ENCODE data around the gene DDX54.

The DDX54 gene

DNA sequence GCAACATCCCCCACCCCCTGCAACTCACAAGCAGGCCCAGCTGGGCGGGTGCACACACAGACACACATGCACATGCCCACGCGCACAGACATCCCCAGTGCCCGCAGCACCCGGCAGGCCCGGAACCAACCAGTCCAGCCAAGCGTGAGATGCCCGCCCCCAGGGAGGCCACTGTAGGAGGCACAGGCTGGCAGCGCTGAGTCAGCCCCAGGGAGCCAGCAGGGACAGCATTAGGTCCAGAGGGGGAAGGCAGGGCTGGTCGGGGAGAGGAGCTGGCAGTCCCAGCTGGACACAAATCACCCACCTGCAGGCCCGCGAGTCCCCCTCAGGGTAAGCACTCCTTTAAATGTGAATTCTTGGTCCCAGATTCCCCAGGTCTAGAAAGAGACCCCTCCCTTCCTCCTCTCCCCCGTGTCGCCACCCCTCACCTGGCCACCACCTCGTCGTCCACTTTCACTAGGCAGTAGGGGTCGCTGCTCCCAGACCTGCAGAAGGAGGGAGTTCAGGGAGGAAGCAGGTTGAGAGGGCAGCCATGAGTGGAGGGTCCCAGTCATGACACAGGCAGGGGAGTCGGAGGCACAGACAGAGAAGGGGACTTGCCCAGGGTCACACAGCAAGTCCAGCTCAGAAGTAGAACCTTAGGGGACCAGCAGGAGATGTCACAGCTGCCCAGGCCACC, 54.7 kb downstream of the DDX54 start:
- TF ChIP-seq CTCF (IDR thresholded peaks at IDR 0.05; ENCODE audit: insufficient read depth, low read length) (no peak), GABPA (IDR thresholded peaks at IDR 0.05; ENCODE audit: low read depth) (no peak), REST (IDR thresholded peaks at IDR 0.05; ENCODE audit: insufficient replicate concordance, low read depth) (no peak), SPI1 (IDR thresholded peaks at IDR 0.05; ENCODE audit: borderline replicate concordance, low read depth) (no peak), POLR2AphosphoS5 (IDR thresholded peaks at IDR 0.05; ENCODE audit: low read depth) (no peak)
- no peak overlapping the region for H3K27ac ChIP-seq (replicated peaks)
- no peak for DNase-seq (ENCODE audit: low read depth in 1 of 2, low spot score in 1 of 2)

DNA sequence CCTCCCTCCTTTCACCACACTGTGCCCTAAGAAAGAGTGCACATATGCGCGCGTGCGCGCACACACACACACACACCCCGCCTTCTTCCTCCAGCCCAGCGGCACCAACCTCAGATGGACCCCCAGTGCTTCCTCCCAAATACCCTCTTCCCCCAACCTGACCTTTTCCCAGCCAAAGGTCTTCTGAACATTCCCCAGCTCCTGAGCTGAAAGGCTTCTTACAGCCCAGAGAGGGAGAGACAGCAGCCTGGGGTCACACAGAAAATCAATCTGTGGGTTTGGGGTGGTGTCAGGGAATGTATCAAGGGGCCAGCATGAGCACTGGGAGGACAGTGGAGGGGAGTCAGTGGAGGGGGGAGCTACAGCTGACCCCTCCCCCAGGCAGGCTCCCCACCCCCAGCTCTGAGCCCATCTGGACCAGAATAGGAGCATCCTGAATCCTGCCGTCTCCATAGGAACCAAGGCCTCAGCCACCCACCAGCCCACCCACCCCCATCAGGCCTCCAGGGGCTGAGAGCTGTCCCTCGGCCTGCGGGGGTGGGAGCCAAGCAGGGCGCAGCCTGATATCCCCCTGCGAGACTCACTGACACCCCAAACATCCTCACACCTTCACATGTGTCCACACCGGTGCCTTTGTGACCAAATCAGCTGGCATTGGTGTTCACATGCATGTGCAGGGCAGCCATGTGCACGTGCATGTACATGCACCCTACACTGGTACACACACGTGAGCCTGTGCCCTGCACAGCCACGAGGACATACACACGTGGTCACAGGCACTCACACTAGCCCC, 55.4 kb downstream of the DDX54 start:
- no peak overlapping the region for H3K4me3 ChIP-seq (replicated peaks; ENCODE audit: insufficient read depth, low read length)
- no peak for DNase-seq (ENCODE audit: low read depth in 1 of 2, low spot score in 1 of 2)
- TF ChIP-seq SPI1 (IDR thresholded peaks at IDR 0.05; ENCODE audit: borderline replicate concordance, low read depth) = no peak
- no peak for TF ChIP-seq POLR2AphosphoS5 (IDR thresholded peaks at IDR 0.05; ENCODE audit: low read depth)
- TF ChIP-seq CTCF (IDR thresholded peaks at IDR 0.05; ENCODE audit: insufficient read depth, low read length) = no peak
- TF ChIP-seq REST (IDR thresholded peaks at IDR 0.05; ENCODE audit: insufficient replicate concordance, low read depth) = no peak
- no peak for TF ChIP-seq GABPA (IDR thresholded peaks at IDR 0.05; ENCODE audit: low read depth)
- H3K27ac ChIP-seq (replicated peaks) = no peak overlapping the region
- no peaks in the 10 kb centered on the region for H3K27me3 ChIP-seq (ENCODE audit: insufficient read depth, poor library complexity, severe bottlenecking)

More for the DNA sequence above, 54.7 kb downstream of the DDX54 start:
- H3K27me3 ChIP-seq (ENCODE audit: insufficient read depth, poor library complexity, severe bottlenecking) = no peaks in the 10 kb centered on the region
- H3K4me3 ChIP-seq (replicated peaks; ENCODE audit: insufficient read depth, low read length) = no peak overlapping the region

GRCh38 chr12:113128802-113129663, 56.2 kb downstream of the DDX54 start:
- Histone ChIP-seq H3K27me3 (ENCODE audit: insufficient read depth, poor library complexity, severe bottlenecking) (no peaks in the 10 kb centered on the region), H3K4me3 (replicated peaks; ENCODE audit: insufficient read depth, low read length) (no peak overlapping the region), H3K27ac (replicated peaks) (no peak overlapping the region)
- no peak for DNase-seq (ENCODE audit: low read depth in 1 of 2, low spot score in 1 of 2)
- TF ChIP-seq SPI1 (IDR thresholded peaks at IDR 0.05; ENCODE audit: borderline replicate concordance, low read depth) (no peak), REST (IDR thresholded peaks at IDR 0.05; ENCODE audit: insufficient replicate concordance, low read depth) (no peak), POLR2AphosphoS5 (IDR thresholded peaks at IDR 0.05; ENCODE audit: low read depth) (no peak), CTCF (IDR thresholded peaks at IDR 0.05; ENCODE audit: insufficient read depth, low read length) (no peak), GABPA (IDR thresholded peaks at IDR 0.05; ENCODE audit: low read depth) (no peak)

All from HL-60 (cell line).